ENCODE measurements around the gene PLA2G10.
"Not testable (repeated sequence)": the region's sequence is repeated elsewhere in the genome, so short reads cannot be mapped to it uniquely, and the experiment has no call there.

The PLA2G10 gene

GRCh38 chr16:14694129-14694528 is at the start of gene PLA2G10:
Gene PLA2G10 (minus strand): TSS chr16:14694308. CDS start chr16:14694229, 79 bp downstream.
- not testable (repeated sequence) for DNase-seq (ENCODE audit: low spot score)

DNA sequence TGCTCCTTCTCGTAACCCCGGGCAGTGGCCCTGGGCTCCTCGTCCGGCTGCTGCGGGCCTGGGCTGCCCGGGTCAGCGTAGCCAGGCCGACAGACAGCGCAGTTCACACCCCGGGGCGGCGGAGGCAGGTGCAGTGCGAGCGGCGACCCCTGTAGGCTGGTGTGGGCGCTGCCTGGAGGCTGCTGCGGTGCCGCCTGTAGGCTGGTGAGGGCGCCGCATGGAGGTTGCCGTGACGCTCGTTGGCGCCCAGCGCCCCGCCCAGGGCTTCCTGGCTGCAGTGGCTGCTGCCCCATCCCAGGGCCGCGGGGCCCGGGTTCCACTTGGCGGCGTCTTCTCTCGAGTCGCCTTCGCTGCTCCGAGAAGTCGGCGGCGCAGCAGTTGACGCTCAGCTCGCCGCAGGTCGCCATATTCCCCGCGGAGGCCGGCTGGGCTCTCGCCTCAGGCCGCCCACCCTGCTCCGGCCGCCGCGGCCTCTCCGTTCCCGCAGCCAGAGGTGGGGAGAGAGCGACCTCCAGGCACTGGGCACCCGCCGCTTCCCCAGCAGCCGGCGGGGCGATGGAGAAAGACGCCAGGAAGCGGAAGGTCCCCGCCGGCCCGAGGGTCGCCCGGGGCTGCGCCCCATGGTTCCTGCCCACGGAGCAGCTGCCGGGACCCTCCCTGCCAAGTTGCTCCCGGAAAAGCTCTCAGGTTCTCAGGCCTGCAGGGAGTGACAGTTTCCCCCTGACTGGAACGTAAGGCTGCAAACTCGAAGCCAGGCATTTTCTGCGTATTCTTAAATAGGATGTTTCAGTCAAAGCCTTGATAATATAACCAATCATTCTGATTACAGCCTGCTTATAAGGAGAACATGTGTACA is 48.4 kb upstream of the PLA2G10 start, which contains the start of gene NPIPA2:
TSS of gene NPIPA2 (plus strand) at position 261 of the 856 bp plus-strand sequence. CDS start 5,533 bp downstream, outside the sequence.
- DNase-seq (ENCODE audit: low spot score) = not testable (repeated sequence)

DNA sequence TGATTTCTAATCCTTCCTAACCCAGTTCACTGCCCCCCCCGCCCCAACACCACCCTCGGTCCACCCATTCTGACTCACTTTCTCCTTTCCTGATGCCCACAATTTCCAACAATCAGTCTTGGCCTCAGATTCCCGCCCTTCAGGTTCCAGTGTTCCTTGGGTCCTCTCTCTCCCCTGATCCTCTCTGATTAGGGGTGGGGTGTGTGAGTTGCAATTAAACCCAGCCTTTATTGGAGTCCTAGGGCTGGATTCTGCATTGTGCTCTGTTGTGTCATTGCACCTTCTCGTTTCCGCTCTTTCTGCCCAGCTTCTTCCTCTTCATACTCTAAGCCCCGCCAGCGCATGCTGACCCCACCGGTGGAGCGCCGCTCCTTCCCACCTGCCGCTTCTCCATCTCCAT is 47.7 kb upstream of the PLA2G10 start:
- DNase-seq (ENCODE audit: low spot score) = not testable (repeated sequence)

- not testable (repeated sequence) for DNase-seq (ENCODE audit: low spot score)
Measured at GRCh38 chr16:14740832-14741385, 46.8 kb upstream of the PLA2G10 start.

DNA sequence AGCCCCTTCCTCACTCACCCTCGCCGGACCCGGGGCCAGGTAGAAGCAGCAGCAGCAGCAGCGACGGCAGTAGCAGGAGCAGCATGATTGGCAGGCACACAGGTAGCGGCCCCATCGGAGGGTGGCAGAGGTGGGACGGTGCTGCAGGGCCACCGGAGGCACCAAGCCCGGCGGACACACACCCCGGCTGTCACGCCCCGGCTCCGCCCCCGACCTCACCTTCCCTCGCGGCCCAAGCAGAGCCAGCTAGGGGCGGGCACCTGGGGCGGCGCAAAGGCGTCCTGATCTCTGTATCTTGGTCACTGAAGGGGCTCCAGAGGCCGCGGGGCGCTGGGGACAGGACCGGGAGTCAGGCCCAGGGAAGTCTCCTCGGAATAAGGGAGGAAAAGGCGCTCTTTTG is 39.1 kb upstream of the PLA2G10 start:
- not testable (repeated sequence) for DNase-seq (ENCODE audit: low spot score)

DNA sequence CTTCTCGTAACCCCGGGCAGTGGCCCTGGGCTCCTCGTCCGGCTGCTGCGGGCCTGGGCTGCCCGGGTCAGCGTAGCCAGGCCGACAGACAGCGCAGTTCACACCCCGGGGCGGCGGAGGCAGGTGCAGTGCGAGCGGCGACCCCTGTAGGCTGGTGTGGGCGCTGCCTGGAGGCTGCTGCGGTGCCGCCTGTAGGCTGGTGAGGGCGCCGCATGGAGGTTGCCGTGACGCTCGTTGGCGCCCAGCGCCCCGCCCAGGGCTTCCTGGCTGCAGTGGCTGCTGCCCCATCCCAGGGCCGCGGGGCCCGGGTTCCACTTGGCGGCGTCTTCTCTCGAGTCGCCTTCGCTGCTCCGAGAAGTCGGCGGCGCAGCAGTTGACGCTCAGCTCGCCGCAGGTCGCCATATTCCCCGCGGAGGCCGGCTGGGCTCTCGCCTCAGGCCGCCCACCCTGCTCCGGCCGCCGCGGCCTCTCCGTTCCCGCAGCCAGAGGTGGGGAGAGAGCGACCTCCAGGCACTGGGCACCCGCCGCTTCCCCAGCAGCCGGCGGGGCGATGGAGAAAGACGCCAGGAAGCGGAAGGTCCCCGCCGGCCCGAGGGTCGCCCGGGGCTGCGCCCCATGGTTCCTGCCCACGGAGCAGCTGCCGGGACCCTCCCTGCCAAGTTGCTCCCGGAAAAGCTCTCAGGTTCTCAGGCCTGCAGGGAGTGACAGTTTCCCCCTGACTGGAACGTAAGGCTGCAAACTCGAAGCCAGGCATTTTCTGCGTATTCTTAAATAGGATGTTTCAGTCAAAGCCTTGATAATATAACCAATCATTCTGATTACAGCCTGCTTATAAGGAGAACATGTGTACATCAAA is 9.3 kb upstream of the PLA2G10 start, which contains the start of gene NPIPA3:
TSS of gene NPIPA3 (plus strand) at position 256 of the 856 bp plus-strand sequence. CDS start 5,533 bp downstream, outside the sequence.
- DNase-seq (ENCODE audit: low spot score) = not testable (repeated sequence)

DNA sequence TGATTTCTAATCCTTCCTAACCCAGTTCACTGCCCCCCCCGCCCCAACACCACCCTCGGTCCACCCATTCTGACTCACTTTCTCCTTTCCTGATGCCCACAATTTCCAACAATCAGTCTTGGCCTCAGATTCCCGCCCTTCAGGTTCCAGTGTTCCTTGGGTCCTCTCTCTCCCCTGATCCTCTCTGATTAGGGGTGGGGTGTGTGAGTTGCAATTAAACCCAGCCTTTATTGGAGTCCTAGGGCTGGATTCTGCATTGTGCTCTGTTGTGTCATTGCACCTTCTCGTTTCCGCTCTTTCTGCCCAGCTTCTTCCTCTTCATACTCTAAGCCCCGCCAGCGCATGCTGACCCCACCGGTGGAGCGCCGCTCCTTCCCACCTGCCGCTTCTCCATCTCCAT is 8.6 kb upstream of the PLA2G10 start:
- DNase-seq (ENCODE audit: low spot score) = not testable (repeated sequence)

GRCh38 chr16:14701859-14702258 is 7.8 kb upstream of the PLA2G10 start:
- DNase-seq (ENCODE audit: low spot score) = not testable (repeated sequence)

DNA sequence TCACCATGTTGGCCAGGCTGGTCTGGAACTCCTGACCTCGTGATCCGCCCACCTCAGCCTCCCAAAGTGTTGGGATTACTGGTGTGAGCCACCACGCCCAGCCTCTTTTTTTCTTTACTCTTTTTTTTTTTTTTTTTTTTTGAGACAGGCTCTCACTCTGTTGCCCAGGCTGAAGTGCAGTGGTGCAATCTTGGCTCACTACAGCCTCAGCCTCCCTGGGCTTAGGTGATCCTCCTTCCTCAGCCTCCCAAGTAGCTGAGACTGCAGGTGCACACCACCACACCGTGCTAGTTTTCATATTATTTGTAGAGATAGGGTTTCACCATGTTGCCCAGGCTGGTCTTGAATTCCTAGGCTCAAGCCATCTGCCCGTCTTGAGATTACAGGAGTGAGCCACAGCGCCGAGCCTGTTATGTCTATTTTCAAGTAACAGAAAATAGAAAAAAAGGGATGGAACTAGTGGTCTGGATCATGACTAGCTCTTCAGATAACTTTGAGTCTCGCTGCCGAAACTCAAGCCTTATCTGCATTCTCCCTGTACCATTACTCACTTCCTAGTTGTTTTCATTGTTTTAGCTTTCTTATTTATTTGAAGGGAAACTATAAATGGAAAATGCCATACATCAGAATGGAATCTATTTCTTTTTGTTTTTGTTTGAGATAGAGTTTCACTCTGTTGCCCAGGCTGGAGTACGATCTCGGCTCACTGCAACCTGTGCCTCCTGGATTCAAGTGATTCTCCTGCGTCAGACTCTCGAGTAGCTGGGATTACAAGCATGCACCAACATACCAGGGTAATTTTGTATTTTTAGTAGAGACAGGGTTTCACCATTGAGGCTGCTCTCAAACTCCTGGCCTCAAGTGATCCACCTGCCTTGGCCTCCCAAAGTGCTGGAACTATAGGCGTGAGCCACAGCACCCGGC is 8.0 kb downstream of the PLA2G10 start:
- not testable (repeated sequence) for DNase-seq (ENCODE audit: low spot score)

DNA sequence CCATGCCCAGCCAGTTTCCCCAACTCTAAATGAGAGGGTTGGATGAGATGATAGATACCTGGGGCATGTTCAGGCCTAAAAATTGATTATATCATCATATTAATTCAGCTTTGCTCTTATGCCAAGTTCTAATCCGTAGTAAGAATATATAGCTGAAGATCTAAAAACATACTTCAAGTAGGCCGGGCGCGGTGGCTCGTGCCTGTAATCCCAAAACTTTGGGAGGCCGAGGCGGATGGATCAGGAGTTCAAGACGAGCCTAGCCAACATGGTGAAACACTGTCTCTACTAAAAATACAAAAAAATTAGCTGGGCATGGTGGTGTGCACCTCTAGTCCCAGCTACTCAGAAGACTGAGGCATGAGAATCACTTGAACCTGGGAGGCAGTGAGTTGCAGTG is 12.0 kb downstream of the PLA2G10 start:
- no peak for DNase-seq (ENCODE audit: low spot score)

- no peak for DNase-seq (ENCODE audit: low spot score)
Measured at GRCh38 chr16:14681115-14681514, 13.0 kb downstream of the PLA2G10 start.

GRCh38 chr16:14680396-14680795 is 13.7 kb downstream of the PLA2G10 start:
- DNase-seq (ENCODE audit: low spot score) = not testable (repeated sequence)

GRCh38 chr16:14678748-14679497 is 15.2 kb downstream of the PLA2G10 start:
- DNase-seq (ENCODE audit: low spot score) = no peak

DNA sequence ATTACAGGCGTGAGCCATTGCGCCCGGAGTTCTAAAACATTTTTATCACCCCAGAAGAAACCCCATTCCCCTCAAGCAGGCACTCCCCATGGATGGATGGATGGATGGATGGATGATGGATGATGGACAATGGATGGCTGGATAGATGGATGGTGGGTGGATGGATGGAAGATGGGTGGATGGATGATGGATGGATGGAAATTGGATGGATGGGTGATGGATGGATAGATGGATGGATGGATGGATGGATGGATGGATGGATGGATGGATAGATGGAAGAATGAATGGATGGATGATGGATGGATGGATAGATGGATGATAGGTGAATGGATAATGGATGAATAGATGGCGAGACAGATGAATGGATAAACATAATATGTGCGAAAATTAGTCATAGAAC is 16.5 kb downstream of the PLA2G10 start:
- no peak for DNase-seq (ENCODE audit: low spot score)

GRCh38 chr16:14676633-14677032 is 17.5 kb downstream of the PLA2G10 start:
- no peak for DNase-seq (ENCODE audit: low spot score)

- no peak for DNase-seq (ENCODE audit: low spot score)
Measured at GRCh38 chr16:14672403-14672971, 21.6 kb downstream of the PLA2G10 start.

DNA sequence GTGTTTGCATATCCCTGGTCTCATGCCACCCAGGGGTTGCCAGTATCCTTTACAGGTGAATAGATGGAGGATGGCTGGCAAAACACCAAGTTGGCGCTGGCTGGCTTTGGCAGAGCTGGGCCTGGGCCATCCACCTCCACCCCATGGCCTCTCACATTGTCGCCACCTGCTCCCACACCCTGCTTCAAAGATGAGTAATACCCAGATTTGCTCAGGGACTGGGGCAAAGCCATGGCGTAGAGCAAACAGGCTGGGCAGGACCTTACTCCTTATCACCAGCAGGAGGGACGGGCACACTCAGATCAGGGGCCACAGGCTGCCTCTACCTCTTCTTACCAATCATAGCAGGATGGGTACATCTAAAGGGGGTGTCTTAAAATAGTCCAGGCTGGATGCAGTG is 24.3 kb downstream of the PLA2G10 start:
- no peak for DNase-seq (ENCODE audit: low spot score)

DNA sequence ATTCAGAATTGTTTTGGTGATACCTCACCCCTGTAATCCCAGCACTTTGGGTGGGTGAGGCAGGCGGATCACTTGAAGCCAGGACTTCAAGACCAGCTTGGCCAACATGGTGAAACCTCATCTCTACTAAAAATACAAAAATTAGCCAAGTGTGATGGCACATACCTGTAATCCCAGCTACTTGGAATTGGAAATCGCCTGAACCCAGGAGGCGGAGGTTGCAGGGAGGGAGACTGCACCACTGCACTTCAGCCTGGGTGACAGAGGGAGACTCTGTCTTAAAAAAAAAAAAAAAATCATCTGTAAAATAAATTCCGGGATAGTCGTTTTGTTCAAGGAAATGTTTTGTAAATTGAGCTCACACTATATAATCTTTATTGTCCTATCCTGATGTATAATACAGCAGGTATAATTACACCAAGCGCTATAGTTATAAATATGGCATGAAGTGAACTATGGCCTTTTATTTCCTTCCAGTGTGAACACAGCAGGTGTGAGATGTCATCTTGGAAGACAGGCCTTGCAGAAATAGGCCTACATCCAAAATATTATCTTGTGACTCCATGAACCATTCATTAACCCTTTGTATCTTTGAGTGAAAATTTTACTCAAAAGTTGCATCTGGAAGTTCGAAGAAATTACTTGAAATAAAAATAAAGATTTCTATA is 25.4 kb downstream of the PLA2G10 start:
- DNase-seq (ENCODE audit: low spot score) = no peak
